Stimulated activated CD8-positive, alpha-beta memory T cell treated with anti-CD3 and anti-CD28 coated beads, Interleukin-4, amount 100 ng/mL, for 1 hour (primary cell): ENCODE measurements around the gene NUP58.
"Not testable (repeated sequence)": the region's sequence is repeated elsewhere in the genome, so short reads cannot be mapped to it uniquely, and the experiment has no call there.

Source experiments
- DNase-seq, 2 donors: peaks; one replicate each; pipeline ENCODE4 v3.0.0-alpha.2; 2020; ENCODE audit warnings: low read depth in 2 of 2, low spot score in 1 of 2

Gene NUP58

DNA sequence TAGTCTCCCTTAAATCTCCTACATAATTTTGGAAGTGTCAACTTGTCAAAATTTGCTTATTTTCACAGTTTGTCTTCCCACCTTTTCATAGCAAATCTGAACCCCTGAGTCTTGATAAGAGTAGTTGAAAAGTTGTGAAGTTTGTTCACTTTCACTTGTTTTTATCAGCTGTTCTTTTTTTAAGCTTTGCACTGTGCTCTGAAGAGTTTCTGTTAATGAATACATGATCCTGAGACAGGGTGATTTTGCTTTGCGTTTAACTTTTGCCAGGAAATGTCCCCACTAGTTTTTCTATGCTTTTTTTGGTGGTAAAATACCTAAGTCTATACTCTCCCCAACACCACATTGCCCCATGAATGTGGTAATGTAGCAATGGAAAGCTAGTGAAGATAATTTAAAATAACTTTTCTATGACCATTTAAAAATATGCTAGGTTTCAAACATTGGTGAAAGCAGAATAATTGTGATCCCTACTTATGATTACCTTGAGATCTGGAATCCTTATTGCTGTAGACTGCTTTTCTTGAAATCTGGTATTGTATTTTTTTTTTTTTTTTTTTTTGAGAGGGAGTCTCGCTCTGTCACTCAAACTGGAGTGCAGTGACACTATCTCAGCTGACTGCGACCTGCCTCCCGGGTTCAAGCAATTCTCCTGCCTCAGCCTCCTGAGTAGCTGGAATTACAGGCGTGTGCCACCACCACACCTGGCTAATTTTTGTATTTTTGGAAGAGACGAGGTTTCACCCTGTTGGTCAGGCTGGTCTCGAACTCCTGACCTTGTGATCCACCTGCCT, 5.4 kb downstream of the NUP58 start:
- DNase-seq: no peak

DNA sequence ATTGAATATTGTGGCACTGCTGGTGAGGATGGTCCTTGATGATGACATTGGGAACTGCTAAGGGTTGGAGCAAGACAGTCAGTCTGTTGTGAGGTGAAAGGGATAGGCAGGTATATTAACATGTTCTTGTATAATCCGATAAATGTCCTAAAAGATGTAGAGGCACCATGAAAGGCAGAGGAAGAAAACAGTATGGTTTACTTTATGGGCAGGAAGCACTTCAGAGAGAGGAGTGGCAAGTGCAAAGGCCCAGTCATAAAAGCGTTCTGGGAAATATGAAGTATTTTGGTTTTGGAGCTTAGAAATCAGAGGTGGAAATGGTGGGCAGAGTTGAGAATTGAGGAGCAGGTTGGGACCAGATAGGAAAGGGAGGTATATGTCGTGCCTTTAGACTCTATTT, 9.5 kb downstream of the NUP58 start:
- no peak for DNase-seq

GRCh38 chr13:25318946-25319345, 17.5 kb downstream of the NUP58 start:
- DNase-seq: not testable (repeated sequence)

DNA sequence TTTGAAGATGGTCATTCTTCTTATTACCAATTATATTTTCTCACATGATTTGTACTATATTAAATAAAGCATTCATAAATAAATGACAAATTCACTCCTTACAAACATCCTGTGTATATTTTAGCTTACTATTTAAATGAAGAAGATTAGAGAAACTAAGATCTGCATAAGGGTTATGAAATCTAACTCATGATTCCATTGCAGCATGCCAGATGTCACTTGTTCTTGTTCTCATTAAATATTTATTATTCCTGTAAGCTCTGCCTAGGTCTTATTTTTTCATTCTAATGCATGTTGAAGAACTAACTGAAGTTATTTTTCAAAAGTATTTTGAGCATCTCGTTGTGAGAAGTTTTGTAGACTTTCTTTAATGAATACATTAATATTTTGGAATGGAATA, 18.3 kb downstream of the NUP58 start:
- DNase-seq: no peak

GRCh38 chr13:25324100-25324499, 22.7 kb downstream of the NUP58 start:
- DNase-seq: no peak

- DNase-seq: no peak
Measured at GRCh38 chr13:25329706-25330105, 28.3 kb downstream of the NUP58 start.

DNA sequence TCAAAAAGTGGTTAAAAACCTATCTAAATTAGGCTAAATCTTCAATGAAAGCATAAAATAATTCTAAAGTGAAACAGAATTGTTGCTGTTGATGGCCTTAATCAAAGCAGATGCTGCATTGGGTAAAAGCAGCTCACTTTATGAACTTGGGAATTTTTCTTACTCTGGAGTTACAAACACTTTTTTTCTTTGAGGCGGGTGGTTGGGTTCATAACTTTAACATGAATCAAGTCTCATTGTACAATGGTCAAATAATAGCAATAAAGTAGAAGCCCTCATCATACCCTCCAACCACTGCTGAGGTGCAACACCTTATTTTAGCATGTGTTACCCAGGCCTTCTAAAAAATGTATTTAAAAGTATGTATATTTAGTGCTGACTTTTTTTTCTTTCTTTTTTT, 29.1 kb downstream of the NUP58 start:
- no peak for DNase-seq

DNA sequence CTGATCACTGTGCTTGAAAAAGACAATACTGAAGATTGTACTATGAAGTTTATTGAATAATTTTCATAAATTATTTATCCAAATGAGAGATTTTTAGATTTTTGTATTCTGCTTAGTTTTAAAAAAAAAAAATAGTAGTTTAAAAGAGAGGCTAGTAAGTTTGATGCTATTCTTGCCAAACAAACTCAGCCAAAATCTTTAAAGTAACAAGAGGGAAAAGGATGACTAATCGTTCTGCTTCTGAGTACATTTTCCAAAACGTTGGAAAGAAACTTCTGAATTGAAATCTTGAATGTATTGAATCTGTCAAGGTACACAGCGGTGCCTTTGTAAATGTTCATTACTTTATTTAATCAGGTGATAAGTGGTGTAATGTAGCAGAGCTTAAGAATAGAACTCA, 34.4 kb downstream of the NUP58 start:
- no peak for DNase-seq

GRCh38 chr13:25345576-25345975, 44.2 kb downstream of the NUP58 start:
- no peak for DNase-seq

DNA sequence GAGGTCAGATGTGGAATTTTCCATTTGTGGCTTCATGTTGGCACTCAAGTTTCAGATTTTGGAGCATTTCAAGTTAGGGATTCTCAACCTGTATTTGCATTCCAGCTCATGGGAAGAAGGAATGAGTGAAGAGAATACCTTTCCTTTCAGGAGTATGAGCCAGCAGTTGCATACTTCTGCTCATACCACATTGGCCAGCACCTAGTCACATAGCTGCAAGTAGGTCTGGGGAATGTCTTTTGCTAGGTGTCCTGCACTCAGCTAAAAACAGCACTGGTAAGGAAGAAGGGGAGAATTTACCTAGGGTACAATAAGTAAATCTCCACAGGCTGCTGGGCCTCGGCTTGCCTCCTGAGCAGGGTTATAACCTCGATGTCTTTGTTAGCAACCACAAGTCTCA, 45.7 kb downstream of the NUP58 start:
- DNase-seq: no peak

GRCh38 chr13:25351404-25351803, 50.0 kb downstream of the NUP58 start:
- DNase-seq: no peak

DNA sequence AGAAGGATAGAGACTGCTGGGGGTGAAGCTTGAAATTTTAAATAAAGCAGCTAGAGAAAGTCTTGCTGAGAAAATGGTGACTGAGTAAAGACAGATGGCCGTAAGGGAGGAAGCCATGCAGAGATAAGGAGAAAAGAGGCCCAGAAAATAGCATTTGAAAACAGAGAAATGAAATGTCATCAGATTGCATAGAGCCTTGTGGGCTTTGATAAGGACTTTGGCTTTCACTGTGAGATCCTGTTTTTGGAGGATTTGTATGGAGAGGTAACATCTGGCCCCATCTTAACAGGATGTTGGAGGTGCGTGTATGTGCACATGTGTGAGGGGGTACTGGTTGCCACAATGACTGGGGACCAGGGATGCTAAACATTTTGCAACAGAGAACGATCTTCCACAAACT, 50.8 kb downstream of the NUP58 start:
- DNase-seq: no peak

GRCh38 chr13:25352806-25353205, 51.4 kb downstream of the NUP58 start:
- DNase-seq: no peak

- no peak for DNase-seq
Measured at GRCh38 chr13:25353344-25353743, 51.9 kb downstream of the NUP58 start.

GRCh38 chr13:25354377-25354776, 53.0 kb downstream of the NUP58 start:
- DNase-seq: no peak

DNA sequence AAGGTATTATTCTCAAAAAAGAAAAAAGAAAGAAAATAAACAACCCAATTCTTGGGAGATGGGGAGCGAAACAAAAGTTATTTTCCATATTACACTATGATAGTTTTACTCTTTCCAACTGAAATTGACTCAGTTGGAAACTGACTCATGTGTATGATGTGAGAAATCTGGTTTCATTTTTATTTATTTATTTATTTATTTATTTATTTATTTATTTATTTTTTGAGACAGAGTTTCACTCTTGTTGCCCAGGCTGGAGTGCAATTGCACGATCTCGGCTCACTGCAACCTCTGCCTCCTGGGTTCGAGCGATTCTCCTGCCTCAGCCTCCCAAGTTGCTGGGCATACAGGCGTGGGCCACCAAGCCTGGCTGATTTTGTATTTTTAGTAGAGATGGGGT, 59.0 kb downstream of the NUP58 start:
- DNase-seq: not testable (repeated sequence)

DNA sequence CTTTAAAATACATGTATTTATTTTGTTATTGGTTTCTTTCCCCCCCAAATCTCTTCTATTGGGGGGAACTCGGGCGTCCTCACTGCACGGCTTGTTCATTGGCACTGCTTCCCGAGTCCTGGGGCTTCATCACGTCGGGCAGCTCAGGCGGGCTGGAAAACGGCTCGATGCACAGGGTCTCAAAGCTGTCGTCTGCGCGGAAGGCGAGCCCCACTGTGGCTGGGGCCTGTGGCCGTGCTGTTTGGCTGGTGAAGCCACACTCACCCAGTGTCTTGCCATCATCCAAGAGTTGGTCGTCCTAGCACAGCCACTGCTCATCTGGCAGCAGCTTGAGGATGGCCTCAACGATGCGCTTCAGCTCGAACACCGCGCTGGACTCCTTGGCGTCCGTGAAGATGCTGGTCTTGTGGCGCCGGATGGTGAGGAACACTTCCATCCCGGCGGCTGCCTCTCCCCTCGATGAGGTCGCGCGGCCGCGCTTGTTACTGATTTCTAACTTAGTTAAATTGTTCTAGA, 64.4 kb downstream of the NUP58 start:
- DNase-seq: no peak

- DNase-seq: no peak
Measured at GRCh38 chr13:25371158-25371874, 69.9 kb downstream of the NUP58 start.

GRCh38 chr13:25371875-25372283, 70.5 kb downstream of the NUP58 start, which contains the start of gene ATP8A2:
TSS of gene ATP8A2 (plus strand) at chr13:25371974. CDS start at chr13:25372213, 239 bp downstream.
- no peak for DNase-seq

DNA sequence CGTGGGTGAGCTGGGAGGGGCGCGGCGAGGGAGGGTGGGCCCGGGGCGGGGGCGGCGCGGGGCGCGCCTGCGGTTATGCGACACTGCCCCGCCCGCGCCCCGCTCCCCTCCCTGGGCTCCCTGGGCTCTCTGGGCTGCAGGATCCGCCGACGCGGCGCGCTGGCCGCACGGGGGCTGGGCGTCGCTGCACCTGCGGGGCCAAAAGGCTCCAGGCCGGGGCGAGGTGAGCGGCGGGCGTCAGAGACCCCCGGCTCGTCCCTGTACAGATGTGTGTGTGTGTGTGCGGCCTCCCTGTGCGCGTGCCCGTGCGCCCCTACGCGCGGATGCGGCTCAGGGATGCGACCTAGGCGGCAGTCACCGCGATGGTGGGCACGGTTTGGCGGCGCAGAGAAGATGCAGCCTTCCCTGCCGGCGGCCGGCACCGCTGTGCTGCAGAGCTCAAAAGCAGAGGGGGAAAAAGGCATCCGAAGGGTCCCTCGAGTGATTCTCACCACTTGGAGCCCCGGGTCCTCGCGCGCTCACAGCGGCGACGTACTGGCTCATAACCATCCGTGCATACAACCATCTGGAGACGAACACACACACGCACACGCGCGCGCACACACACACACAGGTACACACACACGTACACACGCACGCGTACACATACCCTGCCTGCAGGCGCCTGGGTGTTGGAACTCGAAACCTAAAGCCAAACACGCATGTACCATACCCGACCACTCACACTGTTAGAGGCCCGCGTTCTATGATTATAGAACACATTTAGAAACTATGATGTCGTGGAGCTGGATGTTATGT, 71.1 kb downstream of the NUP58 start:
- DNase-seq: no peak

GRCh38 chr13:25375727-25376358, 74.4 kb downstream of the NUP58 start:
- DNase-seq: no peak
